Astrocyte (in vitro differentiated cells and primary cell): ENCODE results near the gene STYX. TPM values are rescaled to one million over a fixed set of nuclear protein-coding genes. Genes with fewer than 3 reads are reported as not detected.

Source experiments
- DNase-seq: peaks from one replicate; pipeline ENCODE4 v3.0.0-alpha.2; 2010; ENCODE audit warnings: low read depth
- FAIRE-seq: peaks from 2 replicates; lab custom pipeline; 2011; peaks lifted over from hg19 to GRCh38; lab: Jason Lieb, UNC
- H2AFZ ChIP-seq: 2 replicates; pipeline ENCODE4 v1.6.0; 2012; ENCODE audit warnings: low read depth, low read length, inconsistent platforms
- H3K27ac ChIP-seq: 2 replicates; pipeline ENCODE4 v1.5.1; 2011; ENCODE audit warnings: low read depth, low read length, inconsistent platforms
- H3K27me3 ChIP-seq: 2 replicates; pipeline ENCODE4 v1.6.0; 2011; ENCODE audit warnings: low read length, inconsistent platforms; ENCODE audit not compliant: insufficient read depth
- H3K36me3 ChIP-seq: 2 replicates; pipeline ENCODE4 v1.5.1; 2011; ENCODE audit warnings: low read length, inconsistent platforms; ENCODE audit not compliant: insufficient read depth
- H3K4me1 ChIP-seq: 2 replicates; pipeline ENCODE4 v1.5.1; 2011; ENCODE audit warnings: low read length, inconsistent platforms; ENCODE audit not compliant: insufficient read depth
- H3K4me2 ChIP-seq: 2 replicates; pipeline ENCODE4 v1.6.0; 2012; ENCODE audit warnings: low read length, inconsistent platforms
- H3K4me3 ChIP-seq: 2 replicates; pipeline ENCODE4 v1.5.1; 2011; ENCODE audit warnings: low read depth, mild to moderate bottlenecking, low read length, inconsistent platforms; ENCODE audit not compliant: insufficient read depth
- H3K79me2 ChIP-seq: 2 replicates; pipeline ENCODE4 v1.6.0; 2012; ENCODE audit warnings: mild to moderate bottlenecking, low read length, inconsistent platforms; ENCODE audit not compliant: insufficient read depth
- H3K9ac ChIP-seq: 2 replicates; pipeline ENCODE4 v1.6.0; 2012; ENCODE audit warnings: mild to moderate bottlenecking, low read length, inconsistent platforms
- H3K9me3 ChIP-seq: 2 replicates; pipeline ENCODE4 v1.5.1; 2012; ENCODE audit warnings: low read depth, mild to moderate bottlenecking, low read length, inconsistent platforms; ENCODE audit not compliant: insufficient read depth
- H4K20me1 ChIP-seq: 2 replicates; pipeline ENCODE4 v1.6.0; 2012; ENCODE audit warnings: low read length, inconsistent platforms; ENCODE audit not compliant: insufficient read depth
- H3K27ac Mint-ChIP-seq: one replicate; pipeline ENCODE4 v1.8.0; 2021; ENCODE audit warnings: mild to moderate bottlenecking, mixed read lengths; ENCODE audit not compliant: unreplicated experiment
- H3K27me3 Mint-ChIP-seq: one replicate; pipeline ENCODE4 v1.8.0; 2021; ENCODE audit warnings: low read depth, mixed read lengths; ENCODE audit not compliant: unreplicated experiment
- H3K36me3 Mint-ChIP-seq: one replicate; pipeline ENCODE4 v1.8.0; 2021; ENCODE audit warnings: low read depth, mixed read lengths; ENCODE audit not compliant: unreplicated experiment
- H3K4me1 Mint-ChIP-seq: one replicate; pipeline ENCODE4 v1.8.0; 2021; ENCODE audit warnings: low read depth, mixed read lengths; ENCODE audit not compliant: unreplicated experiment
- H3K4me3 Mint-ChIP-seq: one replicate; pipeline ENCODE4 v1.8.0; 2021; ENCODE audit warnings: mild to moderate bottlenecking, moderate library complexity, mixed read lengths; ENCODE audit not compliant: unreplicated experiment
- H3K9me3 Mint-ChIP-seq: one replicate; pipeline ENCODE4 v1.8.0; 2021; ENCODE audit warnings: mild to moderate bottlenecking, mixed read lengths; ENCODE audit not compliant: unreplicated experiment
- EZH2 ChIP-seq: IDR thresholded peaks from 2 replicates; pipeline ENCODE4 v1.6.1; 2012; ENCODE audit warnings: mild to moderate bottlenecking, low read length, inconsistent platforms; ENCODE audit not compliant: insufficient read depth
- total RNA-seq: library from RNA; stranded (reverse); gene quantifications from 2 replicates; pipeline ENCODE4 v1.2.1, GENCODE V29; 2021
- TF ChIP-seq, protein P1 (sequence below): IDR thresholded peaks from 2 replicates; pipeline ENCODE4 v1.5.1; 2011; ENCODE audit warnings: low read depth, mild to moderate bottlenecking, inconsistent platforms, low read length, moderate library complexity; ENCODE audit not compliant: insufficient read depth

STYX gene
- total RNA-seq, 1 donor from 2014 or later: 26.3 TPM

DNA sequence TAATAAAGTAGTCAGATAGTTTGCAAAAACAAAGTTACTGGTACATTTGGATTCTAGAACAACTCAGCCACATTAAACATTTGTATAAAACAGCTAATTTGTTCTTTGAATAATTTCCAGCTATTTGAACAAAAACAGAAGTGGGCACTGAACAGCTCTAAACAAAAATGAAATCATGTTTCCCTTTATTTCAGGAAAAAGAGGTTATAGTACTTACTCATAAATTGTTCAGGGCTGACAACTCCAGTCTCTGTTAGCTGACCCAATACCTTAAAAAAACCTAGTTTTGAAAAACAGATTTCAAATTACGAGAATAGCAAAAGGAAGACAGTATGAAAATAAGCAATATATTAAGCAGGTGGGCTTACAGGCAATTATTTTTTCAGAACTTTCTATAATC, 53.2 kb downstream of the STYX start:
- H3K79me2 ChIP-seq: peaks cover 51% of the 10 kb centered on the region
- H3K9ac ChIP-seq: no peak overlapping the region
- no peak overlapping the region for H3K4me2 ChIP-seq
- Mint-ChIP-seq H3K27me3 (no peaks in the 10 kb centered on the region), H3K27ac (no peak overlapping the region), H3K36me3 (no peaks in the 10 kb centered on the region), H3K4me3 (no peak overlapping the region), H3K9me3 (no peaks in the 10 kb centered on the region), H3K4me1 (peaks cover 2% of the 10 kb centered on the region)
- DNase-seq (no peak), FAIRE-seq (no peak)
- no peak overlapping the region for H3K4me3 ChIP-seq
- no peaks in the 10 kb centered on the region for H3K9me3 ChIP-seq
- H3K4me1 ChIP-seq: no peaks in the 10 kb centered on the region
- H3K27me3 ChIP-seq: no peaks in the 10 kb centered on the region
- H3K27ac ChIP-seq: no peak overlapping the region
- peaks cover 32% of the 10 kb centered on the region for H3K36me3 ChIP-seq
- H4K20me1 ChIP-seq: peaks cover 13% of the 10 kb centered on the region
- no peak overlapping the region for H2AFZ ChIP-seq
- TF ChIP-seq EZH2: no peak
- TF ChIP-seq, protein P1, sequence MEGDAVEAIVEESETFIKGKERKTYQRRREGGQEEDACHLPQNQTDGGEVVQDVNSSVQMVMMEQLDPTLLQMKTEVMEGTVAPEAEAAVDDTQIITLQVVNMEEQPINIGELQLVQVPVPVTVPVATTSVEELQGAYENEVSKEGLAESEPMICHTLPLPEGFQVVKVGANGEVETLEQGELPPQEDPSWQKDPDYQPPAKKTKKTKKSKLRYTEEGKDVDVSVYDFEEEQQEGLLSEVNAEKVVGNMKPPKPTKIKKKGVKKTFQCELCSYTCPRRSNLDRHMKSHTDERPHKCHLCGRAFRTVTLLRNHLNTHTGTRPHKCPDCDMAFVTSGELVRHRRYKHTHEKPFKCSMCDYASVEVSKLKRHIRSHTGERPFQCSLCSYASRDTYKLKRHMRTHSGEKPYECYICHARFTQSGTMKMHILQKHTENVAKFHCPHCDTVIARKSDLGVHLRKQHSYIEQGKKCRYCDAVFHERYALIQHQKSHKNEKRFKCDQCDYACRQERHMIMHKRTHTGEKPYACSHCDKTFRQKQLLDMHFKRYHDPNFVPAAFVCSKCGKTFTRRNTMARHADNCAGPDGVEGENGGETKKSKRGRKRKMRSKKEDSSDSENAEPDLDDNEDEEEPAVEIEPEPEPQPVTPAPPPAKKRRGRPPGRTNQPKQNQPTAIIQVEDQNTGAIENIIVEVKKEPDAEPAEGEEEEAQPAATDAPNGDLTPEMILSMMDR: no peak

DNA sequence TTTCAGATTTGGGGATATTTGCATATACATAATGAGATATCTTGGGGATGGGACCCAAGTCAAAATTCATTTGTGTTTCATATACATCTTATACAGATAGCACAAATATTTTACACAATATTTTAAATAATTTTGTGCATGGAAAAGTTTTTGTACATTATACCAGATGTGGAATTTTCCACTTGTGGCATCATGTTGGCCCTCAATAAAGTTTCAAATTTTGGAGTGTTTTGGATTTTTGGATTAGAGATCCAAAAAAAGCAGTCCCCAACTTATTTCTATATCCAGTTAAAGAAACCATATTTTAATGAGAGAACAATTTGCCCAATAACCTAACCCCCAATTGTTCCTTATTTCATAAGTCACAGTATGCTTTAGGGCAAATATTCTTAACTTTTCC, 56.9 kb downstream of the STYX start:
- Histone ChIP-seq H3K9me3 (no peaks in the 10 kb centered on the region), H2AFZ (no peak overlapping the region), H3K27me3 (no peaks in the 10 kb centered on the region), H3K9ac (no peak overlapping the region), H3K4me1 (peaks cover 12% of the 10 kb centered on the region), H3K79me2 (peaks cover 80% of the 10 kb centered on the region), H3K4me3 (no peak overlapping the region), H3K4me2 (no peak overlapping the region), H3K36me3 (peaks cover 6% of the 10 kb centered on the region), H3K27ac (no peak overlapping the region), H4K20me1 (peaks cover 32% of the 10 kb centered on the region)
- Mint-ChIP-seq H3K4me1 (peaks cover 6% of the 10 kb centered on the region), H3K4me3 (no peak overlapping the region), H3K36me3 (no peaks in the 10 kb centered on the region), H3K9me3 (no peaks in the 10 kb centered on the region), H3K27ac (no peak overlapping the region), H3K27me3 (no peaks in the 10 kb centered on the region)
- no peak for DNase-seq
- TF ChIP-seq, protein P1: no peak
- TF ChIP-seq EZH2: no peak
- FAIRE-seq: no peak

DNA sequence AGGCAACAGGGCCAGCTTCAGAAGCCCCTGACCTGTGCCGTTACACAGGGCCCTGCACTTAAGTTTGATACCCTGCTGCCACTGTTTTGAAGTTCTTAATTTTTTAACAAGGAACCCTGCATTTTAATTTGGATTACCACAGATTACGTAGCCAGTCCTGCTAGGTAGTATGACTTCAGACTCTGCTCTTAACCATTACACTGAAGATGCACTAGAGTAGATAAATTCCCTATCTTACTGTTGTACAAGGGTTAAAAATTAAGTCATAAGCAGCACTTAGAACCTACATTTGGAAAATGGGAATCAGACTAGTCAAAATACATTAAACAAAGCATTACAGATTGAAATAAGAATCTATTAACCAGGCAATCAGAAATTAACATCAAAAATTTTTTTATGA, 59.2 kb downstream of the STYX start:
- H3K27ac Mint-ChIP-seq: no peak overlapping the region
- H3K4me3 ChIP-seq: peak overlapping the region; percentile 94
- FAIRE-seq: no peak

More for the DNA sequence above, 59.2 kb downstream of the STYX start:
- TF ChIP-seq, protein P1: no peak
- no peak for TF ChIP-seq EZH2
- Mint-ChIP-seq H3K4me3 (peak overlapping the region; percentile 97), H3K9me3 (no peaks in the 10 kb centered on the region), H3K36me3 (no peaks in the 10 kb centered on the region), H3K4me1 (peaks cover 7% of the 10 kb centered on the region), H3K27me3 (no peaks in the 10 kb centered on the region)
- no peak for DNase-seq
- H3K27me3 ChIP-seq: no peaks in the 10 kb centered on the region
- no peak overlapping the region for H2AFZ ChIP-seq
- peaks cover 32% of the 10 kb centered on the region for H4K20me1 ChIP-seq
- H3K4me2 ChIP-seq: peak overlapping the region; percentile 98
- H3K36me3 ChIP-seq: no peaks in the 10 kb centered on the region
- no peak overlapping the region for H3K27ac ChIP-seq
- peaks cover 71% of the 10 kb centered on the region for H3K79me2 ChIP-seq
- peak overlapping the region; percentile 33 for H3K9ac ChIP-seq
- H3K9me3 ChIP-seq: no peaks in the 10 kb centered on the region
- peaks cover 17% of the 10 kb centered on the region for H3K4me1 ChIP-seq
